CD4-positive, alpha-beta T cell treated with Interleukin-17A for 1 hour (primary cell): ENCODE data around the gene PRDM2.

ENCODE experiments used
- DNase-seq: peaks from one replicate; pipeline ENCODE4 v3.0.0-alpha.2; 2020

The PRDM2 gene

DNA sequence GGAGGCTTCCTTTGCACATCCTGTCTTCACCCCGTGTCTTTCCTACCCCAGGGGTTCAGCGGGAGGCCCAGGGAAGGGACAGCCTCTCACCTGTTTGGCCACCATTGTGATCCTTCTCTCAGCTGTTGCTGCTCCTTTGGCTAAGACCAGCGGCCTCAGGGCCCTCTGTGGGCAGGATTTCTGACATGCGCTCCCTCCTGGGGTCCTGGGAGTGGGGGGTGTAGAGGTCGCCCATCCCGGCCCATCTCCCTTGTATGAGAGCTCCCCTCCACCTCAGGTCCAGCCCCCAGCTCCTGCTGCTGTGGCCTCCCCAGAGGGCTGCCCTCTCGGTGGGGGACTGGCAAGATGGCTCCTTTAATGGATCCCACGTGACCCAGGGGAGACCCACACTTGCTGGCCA, 120.5 kb downstream of the PRDM2 start:
- DNase-seq = no peak

DNA sequence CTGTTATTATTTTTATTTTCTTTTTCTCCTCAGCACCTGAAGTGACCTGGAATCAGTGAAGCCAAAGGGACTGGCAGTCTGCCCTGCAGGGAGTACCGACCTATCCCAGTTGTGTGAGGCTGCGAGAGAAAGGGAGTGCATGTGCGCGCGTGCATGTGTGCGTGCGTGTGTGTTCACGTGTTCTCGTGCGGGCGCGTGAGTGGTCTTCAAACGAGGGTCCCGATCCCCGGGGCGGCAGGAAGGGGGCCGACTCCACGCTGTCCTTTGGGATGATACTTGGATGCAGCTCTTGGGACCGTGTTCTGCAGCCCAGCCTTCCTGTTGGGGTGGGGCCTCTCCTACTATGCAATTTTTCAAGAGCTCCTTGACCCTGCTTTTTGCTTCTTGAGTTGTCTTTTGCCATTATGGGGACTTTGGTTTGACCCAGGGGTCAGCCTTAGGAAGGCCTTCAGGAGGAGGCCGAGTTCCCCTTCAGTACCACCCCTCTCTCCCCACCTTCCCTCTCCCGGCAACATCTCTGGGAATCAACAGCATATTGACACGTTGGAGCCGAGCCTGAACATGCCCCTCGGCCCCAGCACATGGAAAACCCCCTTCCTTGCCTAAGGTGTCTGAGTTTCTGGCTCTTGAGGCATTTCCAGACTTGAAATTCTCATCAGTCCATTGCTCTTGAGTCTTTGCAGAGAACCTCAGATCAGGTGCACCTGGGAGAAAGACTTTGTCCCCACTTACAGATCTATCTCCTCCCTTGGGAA, 123.3 kb downstream of the PRDM2 start:
- no peak for DNase-seq

DNA sequence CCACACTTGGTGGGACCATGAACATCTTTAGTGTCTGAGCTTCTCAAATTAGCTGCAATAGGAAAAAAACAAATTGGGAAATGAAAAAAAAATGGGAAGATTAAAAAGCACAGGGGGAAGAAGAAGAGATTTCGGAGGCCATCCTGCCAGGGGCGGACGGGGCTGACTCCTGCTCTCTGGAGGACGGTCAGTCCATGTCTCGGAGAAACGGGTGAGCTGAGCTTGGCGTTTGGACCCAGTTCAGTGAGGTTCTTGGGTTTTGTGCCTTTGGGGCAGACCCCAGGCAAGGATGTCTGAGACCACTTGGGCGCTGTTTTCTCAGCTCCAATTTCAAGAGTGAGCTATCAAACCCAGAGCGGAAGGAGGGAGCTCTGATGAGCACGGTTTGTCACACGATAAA, 123.9 kb downstream of the PRDM2 start:
- DNase-seq = no peak

DNA sequence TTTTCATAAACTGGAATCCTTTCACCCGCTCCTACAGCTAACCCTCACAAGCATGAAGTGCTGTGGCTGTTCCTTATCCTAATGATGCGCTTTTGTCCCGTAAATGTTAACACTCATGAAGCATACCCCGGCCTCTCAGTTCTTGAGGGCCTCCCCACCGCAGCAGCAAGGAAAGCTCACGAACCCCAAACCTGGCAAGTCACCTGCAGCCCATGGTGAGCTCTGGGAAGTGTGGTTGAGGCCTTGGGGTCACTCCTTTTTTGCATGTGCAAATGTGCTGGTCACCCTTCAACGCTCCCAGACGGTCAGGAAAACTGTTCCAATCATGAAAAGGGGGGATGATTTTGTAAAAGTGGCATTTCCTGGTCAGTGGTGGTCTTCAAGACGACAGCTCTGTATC, 124.6 kb downstream of the PRDM2 start:
- no peak for DNase-seq

- no peak for DNase-seq
Measured at GRCh38 chr1:13825033-13825432, 125.0 kb downstream of the PRDM2 start.

DNA sequence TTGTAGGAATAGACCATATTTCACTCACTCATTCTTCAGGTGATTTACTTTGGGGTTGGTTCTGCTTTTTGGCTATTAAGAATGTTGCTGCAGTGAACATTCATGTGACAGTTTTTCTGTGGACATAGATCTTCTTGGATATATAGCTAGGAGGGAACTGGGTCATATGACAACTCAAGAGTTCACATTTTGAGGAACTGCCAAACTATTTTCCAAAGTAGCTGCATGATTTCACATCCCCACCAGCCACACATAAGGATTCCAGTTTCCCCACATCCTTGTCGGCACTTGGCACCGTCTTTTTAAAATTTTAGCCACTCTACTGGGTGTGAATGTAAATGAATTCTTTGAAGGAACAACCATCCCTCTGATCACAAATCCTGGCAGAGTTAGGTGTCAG, 126.0 kb downstream of the PRDM2 start:
- no peak for DNase-seq

- no peak for DNase-seq
Measured at GRCh38 chr1:13826591-13826990, 126.6 kb downstream of the PRDM2 start.

GRCh38 chr1:13828454-13829151, 128.6 kb downstream of the PRDM2 start:
- DNase-seq = peak; percentile 10

DNA sequence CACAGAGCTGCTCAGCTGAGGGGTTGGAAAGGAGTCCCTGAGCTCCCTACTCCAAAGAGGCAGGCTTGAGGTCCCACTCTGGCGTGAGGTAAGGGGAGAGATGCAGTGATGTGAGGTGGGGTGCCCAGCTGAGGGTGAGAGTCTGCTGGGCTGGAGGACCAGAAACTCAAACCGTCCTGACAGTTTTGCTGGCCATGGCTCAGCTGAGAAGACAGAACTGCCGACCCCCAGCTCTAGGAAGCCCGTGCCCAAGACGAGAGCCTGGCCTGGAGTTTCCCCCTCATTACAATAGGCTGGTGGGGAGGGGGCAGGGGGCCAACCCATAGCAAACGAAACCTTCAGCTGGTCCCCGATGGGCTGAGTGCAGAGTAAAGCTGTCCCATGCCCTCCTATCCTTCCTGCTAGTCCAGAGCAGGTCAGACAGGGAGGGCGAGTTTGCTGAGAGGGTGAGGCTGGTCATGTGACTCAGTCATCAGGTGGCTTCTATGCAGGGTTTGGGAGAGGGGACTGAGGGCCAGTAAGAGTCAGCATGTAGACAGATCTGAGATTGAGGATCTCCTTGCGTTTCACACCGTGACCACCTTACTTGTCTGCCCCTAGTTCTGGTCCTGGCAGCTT, 129.3 kb downstream of the PRDM2 start:
- DNase-seq = no peak

GRCh38 chr1:13830170-13830569, 130.2 kb downstream of the PRDM2 start:
- no peak for DNase-seq

DNA sequence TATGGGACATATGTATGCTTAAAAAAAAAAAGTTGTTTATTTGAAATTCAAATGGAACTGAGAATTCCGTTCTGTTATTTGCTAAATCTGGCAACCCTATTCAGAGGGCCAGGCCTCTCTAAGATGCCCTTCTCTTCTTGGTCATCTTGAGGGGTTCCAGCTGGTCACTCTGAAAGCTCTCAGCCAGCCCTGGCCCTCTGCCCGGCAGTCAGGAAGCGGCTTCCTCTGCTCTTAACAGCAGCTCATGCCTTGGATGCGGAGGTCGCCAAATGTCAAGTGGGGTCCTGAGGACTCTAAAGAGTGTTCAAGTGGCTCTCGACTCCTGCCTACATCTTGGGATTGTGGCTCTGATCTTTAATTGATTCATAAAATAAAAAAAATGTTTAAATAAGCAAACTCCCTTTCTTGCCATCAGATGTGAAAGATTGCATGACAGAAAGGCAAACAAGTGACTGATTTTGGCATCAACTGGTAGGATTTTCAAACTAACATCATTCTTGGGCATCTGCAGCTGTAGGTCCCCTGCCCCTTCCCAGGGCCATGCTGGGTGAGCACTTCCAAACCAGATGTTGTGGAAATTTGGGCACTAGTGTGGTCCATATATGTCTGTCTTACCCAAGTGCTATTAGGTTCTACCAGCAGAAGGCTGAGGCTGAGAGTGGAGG, 130.8 kb downstream of the PRDM2 start:
- DNase-seq = no peak

- DNase-seq = no peak
Measured at GRCh38 chr1:13832100-13832499, 132.1 kb downstream of the PRDM2 start.

DNA sequence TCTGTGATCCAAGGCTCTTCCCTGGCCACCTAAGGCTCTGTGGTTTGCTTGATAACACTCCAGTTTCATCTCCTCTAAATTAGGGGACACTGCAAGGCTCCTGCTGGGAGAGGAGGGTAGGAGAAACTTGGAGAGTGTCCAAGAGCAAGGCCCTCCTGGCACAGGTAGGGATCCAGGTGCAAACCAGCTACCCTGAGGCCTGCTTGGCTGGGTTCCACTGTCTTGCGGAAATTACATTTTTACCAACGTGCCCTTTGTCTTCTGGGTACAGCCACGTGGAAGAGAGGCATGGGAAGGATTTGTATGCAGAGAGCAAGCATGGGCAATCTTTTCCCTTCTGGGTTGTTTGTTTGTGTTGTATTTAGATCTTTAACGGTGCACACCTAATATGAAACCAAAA, 132.5 kb downstream of the PRDM2 start:
- DNase-seq = no peak

DNA sequence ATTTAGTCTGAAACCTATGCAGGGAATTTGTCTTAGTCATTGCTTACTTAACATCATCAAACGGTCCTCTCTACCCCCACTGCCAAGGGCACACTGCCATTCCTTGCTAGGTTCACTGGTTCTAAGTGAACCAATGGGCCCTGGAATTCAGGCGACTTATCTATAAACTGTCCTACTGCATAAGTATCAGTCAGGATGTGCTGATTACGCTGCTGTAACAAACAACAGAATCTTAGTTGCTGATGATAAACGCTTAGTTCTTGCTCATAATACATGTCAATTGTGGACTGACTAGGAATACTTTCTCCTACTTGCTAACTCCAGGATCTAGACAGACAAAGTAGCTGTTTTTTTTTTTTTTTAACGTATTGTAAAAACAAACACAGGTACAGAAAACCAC, 136.1 kb downstream of the PRDM2 start:
- no peak for DNase-seq

DNA sequence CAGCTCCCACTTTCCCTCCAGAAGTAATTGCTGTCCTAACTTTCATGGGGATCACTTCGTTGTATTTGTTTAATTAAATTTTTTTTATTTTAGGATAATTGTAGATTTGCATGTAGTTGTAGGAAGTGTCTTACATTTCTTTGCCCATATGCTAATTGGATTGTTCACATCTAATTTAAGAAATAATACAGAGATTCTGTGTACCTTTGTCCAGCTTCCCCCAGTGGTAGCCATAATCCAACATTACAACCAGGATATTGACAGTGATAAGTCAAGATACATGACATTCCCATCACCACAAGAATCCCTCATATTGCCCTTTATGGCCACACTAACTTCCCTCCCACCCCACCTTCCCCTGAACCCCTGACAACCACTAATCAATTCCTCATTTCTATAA, 136.6 kb downstream of the PRDM2 start:
- no peak for DNase-seq

- DNase-seq = no peak
Measured at GRCh38 chr1:13838236-13838635, 138.2 kb downstream of the PRDM2 start.

- no peak for DNase-seq
Measured at GRCh38 chr1:13842497-13842896, 142.5 kb downstream of the PRDM2 start.

DNA sequence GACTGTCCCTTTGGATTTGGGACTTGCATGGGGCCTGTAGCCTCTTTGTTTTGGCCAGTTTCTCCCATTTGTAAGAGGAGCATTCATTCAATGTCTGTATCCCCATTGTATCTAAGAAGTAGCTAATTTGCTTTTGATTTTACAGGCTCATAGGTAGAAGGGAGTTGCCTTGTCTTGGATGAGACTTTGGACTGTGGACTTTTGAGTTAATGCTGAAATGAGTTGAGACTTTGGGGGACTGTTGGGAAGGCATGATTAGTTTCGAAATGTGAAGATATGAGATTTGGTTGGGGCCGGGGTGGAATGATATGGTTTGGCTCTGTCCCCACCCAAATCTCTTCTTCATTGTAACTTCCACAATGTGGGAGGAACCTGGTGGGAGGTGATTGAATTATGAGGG, 151.7 kb downstream of the PRDM2 start:
- DNase-seq = no peak

DNA sequence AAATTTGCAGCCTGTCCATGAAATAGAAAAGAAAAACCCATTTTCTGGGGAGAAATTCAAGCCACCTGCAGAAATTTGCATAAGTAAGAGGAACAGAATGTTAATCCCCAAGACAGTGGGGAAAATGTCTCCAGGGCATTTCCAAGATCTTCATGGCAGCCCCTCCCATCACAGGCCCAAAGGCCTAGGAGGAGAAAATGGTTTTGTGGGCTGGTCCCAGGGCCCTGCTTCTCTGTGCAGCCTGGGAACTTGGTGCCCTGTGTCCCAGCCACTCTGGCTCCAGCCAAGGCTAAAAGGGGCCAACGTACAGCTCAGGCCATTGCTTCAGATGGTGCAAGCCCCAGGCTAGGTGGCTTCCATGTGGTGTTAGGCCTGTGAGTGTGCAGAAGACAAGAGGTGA, 155.6 kb downstream of the PRDM2 start:
- no peak for DNase-seq

- DNase-seq = no peak
Measured at GRCh38 chr1:13860031-13860430, 160.0 kb downstream of the PRDM2 start.

- no peak for DNase-seq
Measured at GRCh38 chr1:13864760-13865159, 164.8 kb downstream of the PRDM2 start.

- no peak for DNase-seq
Measured at GRCh38 chr1:13865851-13866250, 165.9 kb downstream of the PRDM2 start.

- no peak for DNase-seq
Measured at GRCh38 chr1:13867603-13868002, 167.6 kb downstream of the PRDM2 start.
